ENCODE results near the gene TSC22D1. TPM values are rescaled to one million over a fixed set of nuclear protein-coding genes. Genes with fewer than 3 reads are reported as not detected.

Gene TSC22D1
- total RNA-seq, 1 donor from 2014 or later = 181 TPM

DNA sequence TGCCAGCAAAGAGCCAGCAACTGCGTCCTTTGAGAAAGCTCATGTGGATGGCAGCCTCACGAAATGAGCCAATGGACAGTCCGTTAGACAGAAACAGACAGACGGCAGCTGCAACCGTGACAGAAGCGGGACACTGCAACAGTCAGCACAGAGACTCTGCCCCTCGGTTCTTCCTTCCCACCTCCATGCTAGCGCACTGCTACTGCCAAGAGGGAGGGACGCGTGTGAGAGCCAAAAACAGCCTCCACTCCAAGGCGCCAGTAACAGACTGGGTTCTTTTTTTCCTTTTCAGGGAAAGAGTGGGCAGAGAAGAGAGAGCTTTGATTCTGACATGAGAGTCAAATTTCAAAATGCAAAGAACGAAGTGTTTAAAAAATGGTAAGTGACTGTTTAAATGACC, 125.0 kb downstream of the TSC22D1 start:
- peaks cover 18% of the 10 kb centered on the region for H3K79me2 ChIP-seq (ENCODE audit: low read depth)
- H2AFZ ChIP-seq (replicated peaks) = no peak overlapping the region
- Mint-ChIP-seq H3K4me3 (no peak overlapping the region), H3K27me3 (ENCODE audit: insufficient read depth, low read depth) (no peaks in the 10 kb centered on the region), H3K4me1 (peaks cover 26% of the 10 kb centered on the region), H3K9me3 (peaks cover 5% of the 10 kb centered on the region), H3K27ac (peak overlapping the region; percentile 27), H3K36me3 (peaks cover 8% of the 10 kb centered on the region)
- no peak overlapping the region for H3K27ac ChIP-seq
- H3F3A ChIP-seq (ENCODE audit: low read depth) = no peaks in the 10 kb centered on the region
- no peak for DNase-seq (ENCODE audit: low spot score)
- H3K9ac ChIP-seq = no peak overlapping the region
- H4K20me1 ChIP-seq (ENCODE audit: low read depth) = peaks cover 15% of the 10 kb centered on the region
- no peak overlapping the region for H3K4me2 ChIP-seq
- no peaks in the 10 kb centered on the region for H3K27me3 ChIP-seq
- H3K36me3 ChIP-seq = no peaks in the 10 kb centered on the region
- TF ChIP-seq EZH2phosphoT487 (IDR thresholded peaks at IDR 0.05) (no peak), EZH2 (IDR thresholded peaks at IDR 0.05) (no peak)
- TF ChIP-seq, protein P1, sequence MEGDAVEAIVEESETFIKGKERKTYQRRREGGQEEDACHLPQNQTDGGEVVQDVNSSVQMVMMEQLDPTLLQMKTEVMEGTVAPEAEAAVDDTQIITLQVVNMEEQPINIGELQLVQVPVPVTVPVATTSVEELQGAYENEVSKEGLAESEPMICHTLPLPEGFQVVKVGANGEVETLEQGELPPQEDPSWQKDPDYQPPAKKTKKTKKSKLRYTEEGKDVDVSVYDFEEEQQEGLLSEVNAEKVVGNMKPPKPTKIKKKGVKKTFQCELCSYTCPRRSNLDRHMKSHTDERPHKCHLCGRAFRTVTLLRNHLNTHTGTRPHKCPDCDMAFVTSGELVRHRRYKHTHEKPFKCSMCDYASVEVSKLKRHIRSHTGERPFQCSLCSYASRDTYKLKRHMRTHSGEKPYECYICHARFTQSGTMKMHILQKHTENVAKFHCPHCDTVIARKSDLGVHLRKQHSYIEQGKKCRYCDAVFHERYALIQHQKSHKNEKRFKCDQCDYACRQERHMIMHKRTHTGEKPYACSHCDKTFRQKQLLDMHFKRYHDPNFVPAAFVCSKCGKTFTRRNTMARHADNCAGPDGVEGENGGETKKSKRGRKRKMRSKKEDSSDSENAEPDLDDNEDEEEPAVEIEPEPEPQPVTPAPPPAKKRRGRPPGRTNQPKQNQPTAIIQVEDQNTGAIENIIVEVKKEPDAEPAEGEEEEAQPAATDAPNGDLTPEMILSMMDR (IDR thresholded peaks at IDR 0.05) = no peak
- H3K4me3 ChIP-seq = no peak overlapping the region
- no peaks in the 10 kb centered on the region for H3K4me1 ChIP-seq
- H3K9me3 ChIP-seq (ENCODE audit: low read depth) = no peaks in the 10 kb centered on the region

DNA sequence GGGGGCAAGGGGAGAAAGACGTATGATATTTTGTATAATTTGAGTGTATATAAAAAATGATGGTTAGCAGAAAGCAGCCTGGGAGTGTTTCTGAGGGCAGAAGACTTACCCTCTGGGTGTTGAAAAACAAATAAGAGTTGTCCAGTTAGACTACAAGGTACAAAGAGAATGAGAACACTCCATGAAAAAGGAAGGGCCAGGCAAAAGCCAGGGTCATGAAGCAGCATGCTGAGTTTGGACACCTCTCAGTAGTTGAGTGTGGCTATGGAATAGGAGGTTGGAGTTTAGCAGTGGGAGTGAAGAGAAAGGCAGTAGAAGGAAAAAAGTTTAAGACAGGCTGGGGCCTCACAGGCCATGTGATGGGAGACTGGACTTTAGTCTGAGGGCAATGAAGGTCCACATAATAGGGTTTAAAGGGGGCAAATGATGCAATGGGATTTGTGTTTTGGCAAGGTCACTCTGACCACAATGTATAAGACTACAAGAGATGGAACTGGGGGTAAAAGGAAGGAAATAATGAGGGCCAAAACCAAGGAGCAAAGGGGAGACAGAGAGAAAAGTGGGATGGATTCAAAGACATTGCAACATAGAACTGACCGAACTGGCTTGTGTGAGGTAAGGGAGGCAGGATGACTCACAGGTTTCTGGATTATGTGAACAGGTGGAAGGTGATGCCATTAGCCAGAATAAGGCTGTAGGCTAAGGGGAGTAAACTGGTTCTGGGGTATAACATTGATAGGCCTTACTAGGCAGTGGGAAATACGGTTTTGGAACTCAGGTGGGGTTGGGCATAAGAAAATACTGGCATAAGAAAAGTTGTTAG, 125.9 kb downstream of the TSC22D1 start:
- H3K27me3 Mint-ChIP-seq (ENCODE audit: insufficient read depth, low read depth) = no peaks in the 10 kb centered on the region
- no peaks in the 10 kb centered on the region for H3K36me3 ChIP-seq
- H3K4me3 ChIP-seq = no peak overlapping the region
- H3K4me1 Mint-ChIP-seq = peaks cover 17% of the 10 kb centered on the region
- H3F3A ChIP-seq (ENCODE audit: low read depth) = no peaks in the 10 kb centered on the region
- H3K4me1 ChIP-seq = no peaks in the 10 kb centered on the region
- H3K36me3 Mint-ChIP-seq = peaks cover 5% of the 10 kb centered on the region
- no peaks in the 10 kb centered on the region for H3K9me3 ChIP-seq (ENCODE audit: low read depth)
- H3K27ac ChIP-seq = no peak overlapping the region
- H3K27ac Mint-ChIP-seq = no peak overlapping the region
- no peak overlapping the region for H2AFZ ChIP-seq (replicated peaks)
- H3K27me3 ChIP-seq = no peaks in the 10 kb centered on the region
- H3K9ac ChIP-seq = no peak overlapping the region
- no peak for TF ChIP-seq EZH2 (IDR thresholded peaks at IDR 0.05)
- TF ChIP-seq EZH2phosphoT487 (IDR thresholded peaks at IDR 0.05) = no peak
- TF ChIP-seq, protein P1 (IDR thresholded peaks at IDR 0.05) = no peak
- H3K4me3 Mint-ChIP-seq = no peak overlapping the region
- peaks cover 10% of the 10 kb centered on the region for H4K20me1 ChIP-seq (ENCODE audit: low read depth)
- no peak for DNase-seq (ENCODE audit: low spot score)
- H3K9me3 Mint-ChIP-seq = no peaks in the 10 kb centered on the region
- H3K4me2 ChIP-seq = no peak overlapping the region
- peaks cover 20% of the 10 kb centered on the region for H3K79me2 ChIP-seq (ENCODE audit: low read depth)

DNA sequence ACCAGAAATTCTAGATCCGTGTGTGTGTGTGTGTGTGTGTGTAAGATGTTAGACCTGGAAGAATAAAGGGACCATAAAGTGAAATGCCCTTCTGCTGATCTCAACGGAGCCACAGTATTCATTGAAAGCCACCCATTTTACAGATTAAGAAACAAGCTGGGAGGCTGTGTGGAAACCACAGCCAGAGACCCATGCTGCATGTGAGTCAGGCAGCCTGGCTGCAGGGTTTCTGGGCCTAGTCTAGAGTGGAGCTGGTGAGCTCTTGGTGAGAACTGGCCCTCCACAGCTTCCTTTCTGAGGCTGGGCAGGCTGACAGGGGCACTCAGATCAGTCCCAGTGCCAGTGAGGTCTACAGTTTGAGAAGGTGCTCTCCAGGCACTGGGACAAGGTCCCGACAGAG, 127.3 kb downstream of the TSC22D1 start:
- Histone ChIP-seq H3K79me2 (ENCODE audit: low read depth) (peaks cover 24% of the 10 kb centered on the region), H3K9ac (no peak overlapping the region), H3K9me3 (ENCODE audit: low read depth) (no peaks in the 10 kb centered on the region), H2AFZ (replicated peaks) (no peak overlapping the region), H4K20me1 (ENCODE audit: low read depth) (peaks cover 10% of the 10 kb centered on the region), H3K27me3 (no peaks in the 10 kb centered on the region), H3K36me3 (no peaks in the 10 kb centered on the region), H3F3A (ENCODE audit: low read depth) (no peaks in the 10 kb centered on the region), H3K4me3 (no peak overlapping the region), H3K4me2 (no peak overlapping the region), H3K4me1 (no peaks in the 10 kb centered on the region), H3K27ac (no peak overlapping the region)
- Mint-ChIP-seq H3K4me1 (peaks cover 10% of the 10 kb centered on the region), H3K27me3 (ENCODE audit: insufficient read depth, low read depth) (no peaks in the 10 kb centered on the region), H3K36me3 (peaks cover 5% of the 10 kb centered on the region), H3K9me3 (no peaks in the 10 kb centered on the region), H3K4me3 (no peak overlapping the region), H3K27ac (no peak overlapping the region)
- no peak for DNase-seq (ENCODE audit: low spot score)
- TF ChIP-seq EZH2phosphoT487 (IDR thresholded peaks at IDR 0.05) (no peak), EZH2 (IDR thresholded peaks at IDR 0.05) (no peak)
- TF ChIP-seq, protein P1 (IDR thresholded peaks at IDR 0.05) = no peak

Measured in neural progenitor cell (in vitro differentiated cells).